Measurements from ENCODE around the gene CCDC102A.
A peak's percentile ranks its signal among the peaks of the same experiment; 100 is the strongest.
"Not testable (repeated sequence)": the region's sequence is repeated elsewhere in the genome, so short reads cannot be mapped to it uniquely, and the experiment has no call there.

The CCDC102A gene

DNA sequence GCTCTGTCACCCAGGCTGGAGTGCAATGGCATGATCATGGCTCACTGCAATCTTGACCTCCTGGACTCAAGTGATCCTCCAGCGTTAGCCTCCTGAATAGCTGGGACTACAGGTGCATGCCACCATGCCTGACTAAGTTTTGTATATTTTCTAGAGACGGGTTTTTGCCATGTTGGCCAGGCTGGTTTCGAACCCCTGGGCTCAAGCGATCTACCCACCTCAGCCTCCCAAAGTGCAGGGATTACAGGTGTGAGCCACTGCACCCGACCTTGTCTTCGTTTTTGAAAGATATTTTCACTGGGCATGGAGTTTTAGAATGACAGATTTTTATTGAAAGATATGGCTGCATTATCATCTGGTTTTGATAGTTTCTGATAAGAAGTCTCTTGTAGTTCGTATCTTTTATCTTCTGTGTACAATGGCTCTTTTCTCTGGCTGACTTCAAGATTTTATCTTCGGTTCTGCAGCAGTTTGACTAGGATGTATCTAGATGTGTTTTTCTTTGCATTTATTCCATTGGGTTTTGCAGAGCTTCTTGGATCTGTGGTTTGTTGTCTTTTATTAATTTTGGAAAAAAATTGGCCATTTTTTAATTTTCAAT lies 20.7 kb upstream of the CCDC102A start:
- no peak for TF ChIP-seq ZNF274 (IDR thresholded peaks at IDR 0.05; ENCODE audit: low read depth, low read length)
- no peak overlapping the region for H3K4me3 ChIP-seq (ENCODE audit: low read length)

DNA sequence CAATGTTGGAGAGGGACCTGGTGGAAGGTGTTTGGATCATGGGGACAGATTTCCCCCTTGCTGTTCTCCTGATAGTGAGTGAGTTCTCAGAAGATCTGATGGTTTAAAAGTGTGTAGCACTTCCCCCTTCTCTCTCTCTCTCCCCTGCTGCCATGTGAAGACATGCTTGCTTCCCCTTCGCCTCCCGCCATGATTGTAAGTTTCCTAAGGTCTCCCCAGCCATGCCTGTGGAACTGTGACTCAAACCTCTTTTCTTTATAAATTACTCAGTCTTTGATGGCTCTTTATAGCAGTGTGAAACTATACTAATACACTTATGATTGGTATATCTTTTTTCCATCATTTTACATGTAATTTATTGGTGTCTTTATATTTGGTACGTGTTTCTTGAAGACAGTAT lies 19.5 kb upstream of the CCDC102A start:
- no peak overlapping the region for H3K4me3 ChIP-seq (ENCODE audit: low read length)
- no peak for TF ChIP-seq ZNF274 (IDR thresholded peaks at IDR 0.05; ENCODE audit: low read depth, low read length)

- H3K4me3 ChIP-seq (ENCODE audit: low read length) = no peak overlapping the region
- no peak for TF ChIP-seq ZNF274 (IDR thresholded peaks at IDR 0.05; ENCODE audit: low read depth, low read length)
These were observed 14.7 kb upstream of the CCDC102A start for GRCh38 chr16:57551057-57551456.

DNA sequence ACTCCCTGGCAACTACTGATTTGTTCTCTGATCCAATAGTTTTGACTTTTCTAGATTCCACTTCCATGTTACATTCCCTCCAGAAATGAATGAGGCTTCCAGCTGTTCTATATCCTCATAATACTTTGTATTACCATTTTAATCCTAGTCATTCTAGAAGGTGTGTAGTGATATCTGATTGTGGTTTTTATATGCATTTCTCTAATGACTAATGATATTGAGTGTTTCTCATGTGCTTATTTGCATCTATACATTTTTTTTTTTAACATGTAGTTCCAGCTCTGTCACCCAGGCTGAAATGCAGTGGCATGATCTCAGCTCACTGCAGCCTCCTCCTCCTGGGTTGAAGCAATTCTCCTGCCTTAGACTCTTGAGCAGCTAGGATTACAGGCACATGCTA lies 13.4 kb upstream of the CCDC102A start:
- H3K4me3 ChIP-seq (ENCODE audit: low read length) = no peak overlapping the region
- no peak for TF ChIP-seq ZNF274 (IDR thresholded peaks at IDR 0.05; ENCODE audit: low read depth, low read length)

DNA sequence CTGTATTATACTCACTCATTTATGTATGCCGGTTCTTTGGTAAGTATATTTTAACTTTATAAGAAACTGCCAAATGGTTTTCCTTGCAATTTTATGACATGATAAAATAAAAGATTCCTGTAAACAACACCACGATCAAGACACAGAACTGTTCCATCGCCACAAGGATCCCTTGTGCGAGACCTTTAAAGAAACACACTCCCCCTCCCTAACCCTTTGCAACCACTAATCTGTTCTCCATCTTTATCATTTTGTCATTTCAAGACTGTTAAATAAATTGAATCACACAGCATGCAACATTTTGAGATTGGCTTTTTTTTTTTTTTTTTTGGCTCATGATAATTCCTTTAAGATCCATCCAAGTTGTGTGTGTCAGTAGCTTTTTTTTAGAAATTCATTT lies 12.0 kb upstream of the CCDC102A start:
- no peak for TF ChIP-seq ZNF274 (IDR thresholded peaks at IDR 0.05; ENCODE audit: low read depth, low read length)
- no peak overlapping the region for H3K4me3 ChIP-seq (ENCODE audit: low read length)

DNA sequence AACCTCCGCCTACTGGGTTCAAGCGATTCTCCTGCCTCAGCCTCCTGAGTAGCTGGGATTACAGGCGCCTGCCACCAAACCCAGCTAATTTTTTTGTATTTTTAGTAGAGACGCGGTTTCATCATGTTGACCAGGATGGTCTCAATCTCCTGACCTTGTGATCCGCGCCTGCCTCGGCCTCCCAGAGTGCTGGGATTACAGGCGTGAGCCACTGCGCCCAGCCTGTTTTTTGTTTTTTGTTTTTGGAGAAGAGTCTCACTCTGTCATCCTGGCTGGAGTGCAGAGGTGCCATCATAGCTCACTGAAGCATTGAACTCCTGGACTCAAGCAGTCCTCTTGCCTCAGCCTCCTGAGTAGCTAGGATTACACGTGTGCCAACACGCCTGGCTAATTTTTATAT lies 11.2 kb upstream of the CCDC102A start:
- not testable (repeated sequence) for H3K4me3 ChIP-seq (ENCODE audit: low read length)

DNA sequence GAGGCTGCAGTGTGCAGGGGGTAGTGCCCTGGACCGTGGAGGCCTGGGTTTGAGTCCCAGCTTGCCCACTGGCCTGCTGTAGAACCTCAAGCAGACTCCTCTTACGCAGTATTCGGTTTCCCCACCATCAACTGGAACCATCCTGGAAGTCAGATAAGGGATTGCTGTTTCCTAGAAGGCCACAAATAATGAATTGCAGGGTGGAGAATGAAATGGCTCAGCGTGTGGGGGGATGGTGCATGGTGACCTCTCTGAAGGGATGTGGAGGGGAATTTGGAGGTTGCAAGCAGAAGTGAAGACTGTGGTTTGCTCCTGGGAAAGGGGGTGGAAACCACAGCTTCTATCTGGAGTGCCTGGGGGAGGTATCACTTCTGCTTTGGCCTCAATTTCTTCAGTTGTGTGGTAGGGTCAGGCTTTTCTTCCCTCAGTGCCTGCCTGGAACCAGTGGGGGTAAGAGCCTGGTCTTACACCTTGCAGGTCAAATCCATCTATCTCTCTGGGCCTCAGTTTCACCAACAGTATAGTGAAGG lies 7.8 kb upstream of the CCDC102A start:
- no peak for TF ChIP-seq ZNF274 (IDR thresholded peaks at IDR 0.05; ENCODE audit: low read depth, low read length)
- H3K4me3 ChIP-seq (ENCODE audit: low read length) = peak overlapping the region; percentile 67

DNA sequence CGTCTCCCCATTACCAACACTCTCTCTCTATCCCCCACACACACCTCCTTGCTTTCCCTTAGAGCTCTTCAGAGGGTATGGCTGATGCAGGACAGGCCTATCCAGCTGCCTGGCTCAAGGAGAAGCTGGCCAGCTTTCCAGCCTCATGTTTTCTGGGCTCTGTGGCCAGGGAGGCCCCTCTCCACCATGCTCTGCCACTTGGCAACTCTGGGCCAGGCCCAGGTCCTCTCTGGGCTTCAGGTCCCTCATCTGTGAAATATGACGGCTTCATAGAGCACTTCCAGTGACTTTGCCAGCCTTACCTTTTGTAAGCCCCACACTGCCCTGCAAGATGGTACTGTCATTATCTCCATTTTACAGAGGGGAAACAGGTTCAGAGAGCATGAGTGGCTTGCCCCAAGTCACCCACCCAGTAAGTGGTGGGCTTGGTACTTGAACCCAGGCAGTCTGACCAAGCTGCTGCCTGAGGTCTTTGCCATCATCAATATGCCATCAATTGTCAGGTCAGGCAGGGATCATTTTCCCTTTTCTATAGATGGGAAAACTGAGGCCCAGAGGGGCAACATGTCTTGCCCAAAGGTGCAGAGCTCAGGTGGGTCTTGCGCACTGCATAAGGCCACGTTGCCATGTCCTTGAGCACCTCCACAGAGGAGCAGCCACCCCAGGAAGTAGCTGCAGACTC lies 5.5 kb upstream of the CCDC102A start:
- TF ChIP-seq ZNF274 (IDR thresholded peaks at IDR 0.05; ENCODE audit: low read depth, low read length) = no peak
- peak overlapping the region; percentile 64; the same call in 1 of the 2 replicates for H3K4me3 ChIP-seq (ENCODE audit: low read length)

- H3K4me3 ChIP-seq (ENCODE audit: low read length) = no peak overlapping the region
- TF ChIP-seq ZNF274 (IDR thresholded peaks at IDR 0.05; ENCODE audit: low read depth, low read length) = no peak
These were observed 4.8 kb upstream of the CCDC102A start for GRCh38 chr16:57540906-57541753.

DNA sequence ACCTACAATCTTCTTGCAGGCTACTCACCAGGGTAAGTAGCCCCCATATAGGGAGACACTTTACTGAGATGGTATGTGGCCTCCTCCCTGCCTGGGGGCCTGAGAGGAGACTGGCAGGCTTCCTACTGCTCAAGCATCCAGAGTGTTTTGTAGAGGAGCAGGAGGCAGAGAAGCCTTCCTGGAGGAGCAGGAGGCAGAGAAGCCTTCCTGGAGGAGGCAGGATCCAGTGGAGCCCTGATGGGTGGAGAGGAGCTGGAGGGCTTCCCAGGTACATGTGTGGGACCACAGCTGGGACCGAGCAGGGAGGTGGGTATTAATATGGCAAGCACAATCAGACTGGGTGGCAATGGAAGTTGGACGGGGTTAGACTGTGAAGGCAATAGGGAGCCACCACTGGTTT lies 4.0 kb upstream of the CCDC102A start:
- TF ChIP-seq ZNF274 (IDR thresholded peaks at IDR 0.05; ENCODE audit: low read depth, low read length) = no peak

DNA sequence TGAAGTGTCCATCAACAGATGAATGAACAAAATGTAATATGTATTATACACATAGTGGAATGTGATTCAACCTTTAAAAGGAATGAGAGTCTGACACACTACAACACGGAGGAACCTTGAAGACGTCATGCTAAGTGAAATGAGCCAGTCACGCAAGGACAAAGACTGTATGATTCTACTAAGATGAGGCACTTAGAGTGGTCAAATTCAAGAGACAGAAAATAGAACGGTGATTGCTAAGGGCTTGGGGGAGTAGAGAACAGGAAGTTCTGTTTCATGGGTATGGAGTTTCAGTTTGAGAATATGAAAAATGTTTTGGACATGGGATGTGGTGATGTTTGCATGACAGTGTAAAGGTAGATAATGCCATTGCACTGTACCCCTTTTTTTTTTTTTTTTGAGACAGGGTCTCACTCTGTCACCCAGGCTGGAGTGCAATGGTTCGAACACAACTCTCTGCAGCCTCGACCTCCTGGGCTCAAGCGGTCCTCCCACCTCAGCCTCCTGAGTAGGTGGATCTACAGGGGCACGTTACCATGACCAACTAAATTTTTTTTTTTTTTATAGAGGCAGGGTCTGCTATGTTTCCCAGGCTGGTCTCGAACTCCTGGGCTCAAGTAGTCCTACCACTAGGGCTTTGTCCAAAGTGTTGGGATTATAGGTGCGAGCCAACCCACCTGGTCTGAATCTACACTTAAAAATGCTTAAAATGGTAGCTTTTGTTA lies 2.9 kb upstream of the CCDC102A start:
- TF ChIP-seq ZNF274 (IDR thresholded peaks at IDR 0.05; ENCODE audit: low read depth, low read length) = no peak
- no peak overlapping the region; the same call in 1 of the 2 replicates for H3K4me3 ChIP-seq (ENCODE audit: low read length)

More for the DNA sequence above, 4.0 kb upstream of the CCDC102A start:
- no peak overlapping the region for H3K4me3 ChIP-seq (ENCODE audit: low read length)

GRCh38 chr16:57538235-57538721 lies 1.9 kb upstream of the CCDC102A start:
- no peak for TF ChIP-seq ZNF274 (IDR thresholded peaks at IDR 0.05; ENCODE audit: low read depth, low read length)
- H3K4me3 ChIP-seq (ENCODE audit: low read length) = peak overlapping the region; percentile 9; the same call in 1 of the 2 replicates

DNA sequence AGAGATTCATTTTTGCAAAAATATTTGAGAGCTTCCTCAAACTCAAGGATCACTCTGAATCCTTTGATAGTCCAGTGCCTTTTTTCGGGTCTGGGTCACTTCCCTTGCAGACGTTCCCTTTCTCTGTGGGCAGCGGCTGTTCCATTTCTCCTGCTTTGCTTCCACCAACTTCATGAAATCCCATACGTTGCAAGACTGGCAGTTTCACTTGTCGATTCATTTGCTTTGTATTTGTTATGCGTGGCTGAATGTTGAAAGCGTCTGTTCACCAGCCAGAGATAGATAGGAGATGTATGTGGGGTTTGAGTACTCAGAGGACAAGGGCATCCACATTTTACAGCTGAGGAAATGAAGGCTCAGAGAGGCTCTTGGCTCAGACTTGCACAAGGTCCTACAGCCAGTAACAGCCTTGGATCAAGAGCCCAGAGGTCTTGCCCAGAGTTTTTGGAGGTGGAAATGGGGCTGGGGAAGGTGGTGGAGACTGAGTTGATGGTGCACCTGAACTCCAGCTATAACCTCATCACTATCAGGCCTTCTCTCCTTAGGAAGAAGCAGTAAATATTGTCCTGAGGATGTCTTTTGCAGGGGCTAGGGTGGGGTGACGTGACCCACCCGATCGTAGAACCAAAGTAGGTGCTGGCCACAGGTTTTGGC lies 1.3 kb upstream of the CCDC102A start:
- peak overlapping the region; percentile 9; the same call in 1 of the 2 replicates for H3K4me3 ChIP-seq (ENCODE audit: low read length)

More for the DNA sequence above, 1.3 kb upstream of the CCDC102A start:
- TF ChIP-seq ZNF274 (IDR thresholded peaks at IDR 0.05; ENCODE audit: low read depth, low read length) = no peak
